H9 (cell line): ENCODE measurements around the gene EPC1. TPM values are rescaled to one million over a fixed set of nuclear protein-coding genes. Genes with fewer than 3 reads are reported as not detected.

Experiments used
- DNase-seq: peaks from one replicate; pipeline ENCODE4 v3.0.0-alpha.2; 2017
- H2AFZ ChIP-seq: one replicate; pipeline ENCODE4 v1.6.1; 2013; ENCODE audit warnings: mild to moderate bottlenecking, low read length, control low read depth, moderate library complexity
- H2AK5ac ChIP-seq: 2 replicates; pipeline ENCODE4 v1.6.1; 2013; ENCODE audit warnings: low read length, control low read depth, mixed read lengths; ENCODE audit not compliant: insufficient read length
- H2BK120ac ChIP-seq: one replicate; pipeline ENCODE4 v1.6.1; 2013; ENCODE audit warnings: low read depth, mild to moderate bottlenecking, low read length, control low read depth, inconsistent platforms; ENCODE audit not compliant: poor library complexity, severe bottlenecking
- H2BK12ac ChIP-seq: 2 replicates; pipeline ENCODE4 v1.6.1; 2013; ENCODE audit warnings: low read length, control low read depth, mixed read lengths, low read depth; ENCODE audit not compliant: insufficient read length
- H2BK15ac ChIP-seq: 2 replicates; pipeline ENCODE4 v1.6.1; 2013; ENCODE audit warnings: low read depth, low read length, control low read depth
- H2BK20ac ChIP-seq: one replicate; pipeline ENCODE4 v1.6.1; 2013; ENCODE audit warnings: low read depth, mild to moderate bottlenecking, low read length, control low read depth, inconsistent platforms; ENCODE audit not compliant: poor library complexity, severe bottlenecking
- H2BK5ac ChIP-seq: 2 replicates; pipeline ENCODE4 v1.6.1; 2013; ENCODE audit warnings: low read length, control low read depth, mixed read lengths; ENCODE audit not compliant: insufficient read length
- H3K14ac ChIP-seq: 2 replicates; pipeline ENCODE4 v1.6.1; 2013; ENCODE audit warnings: low read length, control low read depth; ENCODE audit not compliant: insufficient read depth
- H3K18ac ChIP-seq: 2 replicates; pipeline ENCODE4 v1.6.1; 2013; ENCODE audit warnings: low read depth, mild to moderate bottlenecking, mixed read lengths, low read length, control low read depth; ENCODE audit not compliant: insufficient read length
- H3K23ac ChIP-seq: 2 replicates; pipeline ENCODE4 v1.6.1; 2013; ENCODE audit warnings: low read length, control low read depth, mixed read lengths, low read depth; ENCODE audit not compliant: insufficient read length
- H3K23me2 ChIP-seq: 2 replicates; pipeline ENCODE4 v1.6.1; 2013; ENCODE audit warnings: low read depth, mild to moderate bottlenecking, mixed read lengths, low read length, control low read depth; ENCODE audit not compliant: insufficient read length, poor library complexity, severe bottlenecking
- H3K27ac ChIP-seq: 2 replicates; pipeline ENCODE4 v1.5.1; 2013; ENCODE audit warnings: low read length, control low read depth, mixed read lengths, low read depth; ENCODE audit not compliant: insufficient read length
- H3K27me3 ChIP-seq: 2 replicates; pipeline ENCODE4 v1.6.1; 2013; ENCODE audit warnings: low read length, control low read depth, inconsistent platforms; ENCODE audit not compliant: insufficient read depth
- H3K4ac ChIP-seq: 2 replicates; pipeline ENCODE4 v1.6.1; 2013; ENCODE audit warnings: low read depth, mild to moderate bottlenecking, control low read depth, inconsistent platforms, low read length, moderate library complexity
- H3K4me1 ChIP-seq: 2 replicates; pipeline ENCODE4 v1.6.1; 2013; ENCODE audit warnings: low read length, control low read depth, inconsistent platforms; ENCODE audit not compliant: insufficient read depth
- H3K4me2 ChIP-seq: 2 replicates; pipeline ENCODE4 v1.6.1; 2013; ENCODE audit warnings: low read length, control low read depth, mixed read lengths; ENCODE audit not compliant: insufficient read length, insufficient read depth
- H3K56ac ChIP-seq: 2 replicates; pipeline ENCODE4 v1.6.1; 2013; ENCODE audit warnings: low read depth, mild to moderate bottlenecking, mixed read lengths, low read length, control low read depth; ENCODE audit not compliant: insufficient read length
- H3K79me1 ChIP-seq: 2 replicates; pipeline ENCODE4 v1.6.1; 2013; ENCODE audit warnings: low read depth, mild to moderate bottlenecking, moderate library complexity, low read length, control low read depth, inconsistent platforms; ENCODE audit not compliant: insufficient read depth, poor library complexity, severe bottlenecking
- H3K79me2 ChIP-seq: 2 replicates; pipeline ENCODE4 v1.6.1; 2013; ENCODE audit warnings: low read length, control low read depth, inconsistent platforms; ENCODE audit not compliant: insufficient read depth
- H3K9ac ChIP-seq: 2 replicates; pipeline ENCODE4 v1.6.1; 2013; ENCODE audit warnings: low read length, control low read depth, mixed read lengths; ENCODE audit not compliant: insufficient read length; ENCODE audit errors: extremely low read depth
- H3K9me3 ChIP-seq: one replicate; pipeline ENCODE4 v1.6.1; 2013; ENCODE audit warnings: low read depth, low read length, inconsistent platforms; ENCODE audit not compliant: control insufficient read depth
- H3T11ph ChIP-seq: one replicate; pipeline ENCODE4 v1.6.1; 2013; ENCODE audit warnings: mild to moderate bottlenecking, low read length, control low read depth, inconsistent platforms
- H4K20me1 ChIP-seq: one replicate; pipeline ENCODE4 v1.6.1; 2013; ENCODE audit not compliant: control insufficient read depth, insufficient read length, insufficient read depth
- H4K5ac ChIP-seq: 2 replicates; pipeline ENCODE4 v1.6.1; 2013; ENCODE audit warnings: low read depth, mild to moderate bottlenecking, mixed read lengths, low read length, control low read depth; ENCODE audit not compliant: insufficient read length
- H4K8ac ChIP-seq: replicated peaks from 2 replicates; pipeline ENCODE4 v1.6.1; 2013; ENCODE audit warnings: low read length, control low read depth, mixed read lengths, low read depth; ENCODE audit not compliant: insufficient read length
- H4K91ac ChIP-seq: 2 replicates; pipeline ENCODE4 v1.6.1; 2013; ENCODE audit warnings: low read depth, mild to moderate bottlenecking, moderate library complexity, mixed read lengths, low read length, control low read depth; ENCODE audit not compliant: insufficient read length
- H3K27ac Mint-ChIP-seq, 3 experiments: 2 replicates in 2 of 3; 3 replicates in 1 of 3; pipeline ENCODE4 v1.8.0; 2020 to 2021; ENCODE audit warnings: mixed read lengths in 3 of 3, mild to moderate bottlenecking in 1 of 3, moderate library complexity in 1 of 3
- H3K27me3 Mint-ChIP-seq: 2 replicates; pipeline ENCODE4 v1.8.0; 2021; ENCODE audit warnings: low read depth, mild to moderate bottlenecking, moderate library complexity, mixed read lengths
- H3K36me3 Mint-ChIP-seq, 3 experiments: 2 replicates in 2 of 3; 3 replicates in 1 of 3; pipeline ENCODE4 v1.8.0; 2020 to 2021; ENCODE audit warnings: low read depth in 3 of 3, mixed read lengths in 3 of 3; ENCODE audit not compliant: insufficient read depth in 1 of 3
- H3K4me1 Mint-ChIP-seq, 2 experiments: 2 replicates each; pipeline ENCODE4 v1.8.0; 2020; ENCODE audit warnings: mixed read lengths in 2 of 2
- H3K4me3 Mint-ChIP-seq, 2 experiments: 2 replicates in 1 of 2; 3 replicates in 1 of 2; pipeline ENCODE4 v1.8.0; 2020 to 2021; ENCODE audit warnings: mild to moderate bottlenecking in 2 of 2, mixed read lengths in 2 of 2, moderate library complexity in 1 of 2
- H3K9me3 Mint-ChIP-seq, 2 experiments: 2 replicates in 1 of 2; 3 replicates in 1 of 2; pipeline ENCODE4 v1.8.0; 2020; ENCODE audit warnings: mild to moderate bottlenecking in 2 of 2, mixed read lengths in 2 of 2, moderate library complexity in 1 of 2
- CTCF ChIP-seq: fragments of 200-600 bp; sonication (generic); conservative IDR thresholded peaks from 3 replicates; pipeline ENCODE4 v1.8.0; 2021; ENCODE audit warnings: antibody characterized with exemption, mild to moderate bottlenecking
- WGBS: extraction: QIAGEN DNeasy Blood & Tissue Kit; methylation state at CpG from one replicate; pipeline ENCODE4 v1.1.7; 2013; ENCODE audit warnings: missing lambda C conversion rate, low lambda C conversion rate, mixed read lengths; ENCODE audit not compliant: insufficient read length; ENCODE audit errors: extremely low coverage; 5-methylcytosine and 5-hydroxymethylcytosine counted together
- total RNA-seq: library from RNA; stranded (reverse); gene quantifications from 2 replicates; pipeline ENCODE4 v1.2.1, GENCODE V29; 2021

The EPC1 gene
- total RNA-seq, 1 experiment from 2014 or later, result 32.5 TPM

- no peak overlapping the region for H4K8ac ChIP-seq
- no peak overlapping the region for H3K27ac ChIP-seq
- Mint-ChIP-seq H3K4me1 (peaks cover 5 to 6% of the 10 kb centered on the region in 2 experiments; a peak in 2 of 4 replicates), H3K4me3 (no peak overlapping the region), H3K27me3 (no peaks in the 10 kb centered on the region), H3K9me3 (no peaks in the 10 kb centered on the region), H3K27ac (no peak overlapping the region; a peak in 1 of 7 replicates), H3K36me3 (peaks cover 13 to 34% (median 25%) of the 10 kb centered on the region in 3 experiments; a peak in 6 of 7 replicates)
- no peak overlapping the region for H2BK20ac ChIP-seq
- TF ChIP-seq CTCF, result no peak
- WGBS, result no CpG with 5 or more reads among the region's 3 CpGs
- H3K4me1 ChIP-seq, result no peaks in the 10 kb centered on the region
- H2BK5ac ChIP-seq, result no peak overlapping the region
- H3K14ac ChIP-seq, result no peak overlapping the region
- no peak overlapping the region for H4K5ac ChIP-seq
- peaks cover 2% of the 10 kb centered on the region for H4K20me1 ChIP-seq
- H3K79me1 ChIP-seq, result peaks cover 10% of the 10 kb centered on the region
- H3K56ac ChIP-seq, result no peak overlapping the region
- no peaks in the 10 kb centered on the region for H3K27me3 ChIP-seq
- no peak overlapping the region for H3K4ac ChIP-seq
- no peaks in the 10 kb centered on the region for H3K23me2 ChIP-seq
- H2BK120ac ChIP-seq, result no peak overlapping the region
- no peak overlapping the region for H4K91ac ChIP-seq
- H2BK12ac ChIP-seq, result no peak overlapping the region
- no peak overlapping the region for H2BK15ac ChIP-seq
- H3K23ac ChIP-seq, result no peak overlapping the region
- no peak overlapping the region for H3T11ph ChIP-seq
- DNase-seq, result no peak
- H3K4me2 ChIP-seq, result no peak overlapping the region
- peaks cover 9% of the 10 kb centered on the region; the same call in 1 of the 2 replicates for H3K79me2 ChIP-seq
- H3K9ac ChIP-seq, result no peak overlapping the region
- H3K18ac ChIP-seq, result no peak overlapping the region
- no peaks in the 10 kb centered on the region for H3K9me3 ChIP-seq
- H2AFZ ChIP-seq, result no peak overlapping the region
- H2AK5ac ChIP-seq, result no peak overlapping the region
Observed at GRCh38 chr10:32307609-32308008, 39.3 kb downstream of the EPC1 start.
